Anterior cingulate cortex (tissue), 58 donors: Measurements from ENCODE around the gene PPP1R3A.

Experiments
- DNase-seq, 58 donors: peaks; one replicate each; lab custom pipeline; 2025; lab: John Stamatoyannopoulos, UW

Gene PPP1R3A

DNA sequence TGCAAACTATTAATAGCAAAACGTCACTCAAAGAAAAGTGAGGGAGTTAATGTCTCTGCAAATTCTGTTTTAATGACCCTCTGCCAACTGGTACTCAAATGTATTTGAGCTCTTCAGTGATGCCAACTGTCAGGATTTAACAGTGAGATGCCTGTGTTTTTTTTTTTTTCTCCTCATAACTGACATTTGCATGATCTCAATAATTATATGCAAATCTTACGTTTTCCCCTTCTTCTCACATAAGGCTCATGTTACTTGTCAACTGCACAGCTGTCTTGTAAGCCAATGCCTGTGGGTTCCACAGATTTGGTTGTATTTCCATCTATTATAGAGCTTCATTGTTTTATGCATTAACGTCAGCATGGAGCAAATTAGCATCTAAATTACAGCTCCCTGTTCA, 38.2 kb downstream of the PPP1R3A start:
- no peak for DNase-seq

DNA sequence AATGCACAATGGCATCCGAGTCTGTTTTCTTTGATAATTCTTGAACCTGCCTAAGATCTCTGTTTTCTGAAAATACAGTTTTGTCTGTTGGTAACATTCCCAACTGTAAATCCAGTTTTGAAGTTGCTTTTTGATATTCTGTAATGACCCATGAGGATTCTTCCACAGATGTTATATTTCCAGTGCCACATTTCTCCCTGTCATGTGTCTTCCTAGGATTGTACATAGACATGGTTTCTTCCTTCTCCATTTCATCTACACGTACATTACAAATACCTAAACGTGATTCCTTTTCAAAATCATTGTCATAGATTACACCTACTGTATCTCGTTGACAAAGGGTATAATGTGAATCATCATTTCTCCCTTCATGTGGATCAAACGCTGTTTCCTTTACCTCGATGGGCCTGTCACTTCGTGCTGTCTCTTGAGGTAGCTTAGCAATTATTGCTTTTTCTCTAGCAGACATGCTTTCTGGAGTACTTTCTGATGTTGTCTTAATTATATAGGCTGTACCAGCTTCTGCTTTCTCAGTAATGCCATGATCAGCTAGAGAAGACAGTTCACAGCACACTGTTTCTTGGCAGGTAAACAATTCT, 40.3 kb downstream of the PPP1R3A start:
- no peak for DNase-seq

DNA sequence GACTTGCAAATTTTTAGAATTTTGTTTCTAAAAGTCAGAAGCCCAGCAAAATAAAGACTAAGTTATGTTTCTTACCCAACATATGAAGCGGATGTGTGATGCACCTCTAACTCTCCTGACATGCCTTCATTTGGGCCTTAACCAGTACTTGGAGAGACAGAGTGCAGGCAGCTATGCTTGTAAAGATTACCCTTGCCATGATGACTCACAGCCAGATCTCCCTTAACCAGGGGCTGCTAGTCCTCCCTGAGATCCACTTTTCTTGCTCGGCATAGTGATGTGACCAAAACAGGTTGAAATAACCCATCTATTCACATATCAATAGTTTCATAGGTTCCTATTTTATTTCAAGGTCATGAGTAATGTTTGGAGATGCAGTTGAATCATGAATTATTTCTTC, 43.6 kb downstream of the PPP1R3A start:
- DNase-seq = no peak

DNA sequence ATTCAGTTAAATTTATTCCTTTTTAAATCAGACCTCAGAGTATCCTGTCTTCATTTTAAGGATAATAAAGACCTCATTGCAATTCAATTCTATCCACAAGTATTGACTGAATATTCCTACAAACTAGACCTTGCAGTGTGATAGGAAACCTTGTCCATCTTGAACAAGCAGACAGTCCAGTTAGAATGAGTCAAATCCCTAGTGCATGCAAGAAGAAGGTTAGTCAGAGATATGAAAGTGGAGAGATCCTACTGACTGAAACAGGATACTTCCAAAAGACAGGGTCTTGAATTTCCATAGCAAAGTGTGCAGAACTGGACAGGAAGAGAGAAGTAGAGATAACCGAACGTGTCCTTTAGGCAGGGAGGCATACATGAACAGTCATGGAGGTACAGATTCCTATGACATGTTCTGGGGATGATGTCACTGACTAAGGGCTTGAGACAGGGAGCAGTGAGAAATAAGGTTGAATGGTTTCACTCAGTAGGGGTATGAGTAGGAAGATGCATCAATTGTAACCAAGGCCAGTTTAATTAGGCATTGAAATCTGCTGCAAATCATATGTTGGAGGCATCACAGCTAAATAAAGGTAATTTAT, 45.2 kb downstream of the PPP1R3A start:
- no peak for DNase-seq

DNA sequence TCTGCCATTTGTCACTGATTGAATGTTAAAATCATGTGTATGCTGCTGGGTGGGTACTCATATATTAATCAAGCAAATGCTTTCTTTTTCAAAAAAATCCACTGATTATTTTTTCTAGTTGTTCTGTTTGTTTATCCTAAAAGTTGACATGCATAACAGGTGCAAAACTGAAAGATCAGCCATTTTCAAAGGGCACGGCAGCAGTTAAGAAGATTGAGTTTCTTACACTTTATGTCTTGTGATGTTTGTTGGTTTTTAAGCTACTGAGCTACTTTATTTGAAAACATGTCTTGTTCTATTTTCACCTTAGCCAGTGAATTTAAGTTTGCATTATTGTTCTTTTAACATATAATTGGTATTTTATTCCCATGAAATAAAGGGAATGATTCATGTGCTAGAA, 45.8 kb downstream of the PPP1R3A start:
- DNase-seq = no peak

DNA sequence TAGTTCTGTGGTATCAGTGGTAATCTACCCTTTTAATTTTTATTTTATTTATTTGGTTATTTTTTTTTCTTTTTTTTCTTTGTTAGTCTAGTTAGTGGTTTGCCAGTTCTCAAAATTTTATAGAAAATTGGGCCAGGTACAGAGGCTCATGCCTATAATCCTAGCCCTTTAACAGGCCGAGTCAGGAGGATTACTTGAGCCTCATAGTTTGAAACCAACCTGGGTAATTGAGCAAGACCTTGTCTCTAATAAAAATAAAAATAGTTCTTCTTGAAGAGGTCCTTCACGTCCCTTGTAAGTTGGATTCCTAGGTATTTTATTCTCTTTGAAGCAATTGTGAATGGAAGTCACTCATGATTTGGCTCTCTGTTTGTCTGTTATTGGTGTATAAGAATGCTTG, 51.5 kb downstream of the PPP1R3A start:
- no peak for DNase-seq

DNA sequence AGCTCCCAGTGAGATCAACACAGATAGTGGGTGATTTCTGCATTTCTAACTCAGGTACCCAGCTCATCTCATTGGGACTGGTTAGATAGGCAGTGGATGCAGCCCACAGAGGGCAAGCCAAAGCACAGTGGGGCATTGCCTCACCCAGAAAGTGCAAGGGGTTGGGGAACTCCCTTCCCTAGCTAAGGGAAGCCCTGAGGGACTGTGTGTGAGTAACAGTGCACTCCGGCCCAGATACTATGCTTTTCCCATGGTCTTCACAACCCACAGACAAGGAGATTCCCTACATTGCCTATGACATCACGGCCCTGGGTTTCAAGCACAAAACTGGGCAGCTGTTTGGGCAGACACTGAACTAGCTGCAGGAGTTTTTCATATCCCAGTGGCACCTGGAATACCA, 62.8 kb downstream of the PPP1R3A start:
- no peak for DNase-seq

DNA sequence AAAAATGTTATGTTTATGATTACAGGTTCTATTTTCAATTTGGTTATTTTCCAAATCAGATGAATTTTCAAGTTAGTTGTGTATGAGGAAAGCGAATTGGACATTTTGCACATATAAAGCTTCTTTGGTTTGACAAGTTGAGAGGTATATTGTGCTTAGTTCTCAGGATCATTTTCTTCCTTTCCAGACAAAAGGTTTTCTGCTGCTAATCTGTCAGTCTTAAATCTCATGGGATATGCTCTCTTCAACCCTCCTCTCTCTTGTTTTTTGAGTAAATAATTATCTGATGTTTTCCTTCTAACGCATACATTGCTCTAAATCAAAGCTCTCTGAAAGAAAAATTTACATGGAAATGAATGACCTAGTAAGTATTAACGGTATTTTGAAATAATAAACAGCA, 77.9 kb downstream of the PPP1R3A start:
- no peak for DNase-seq

DNA sequence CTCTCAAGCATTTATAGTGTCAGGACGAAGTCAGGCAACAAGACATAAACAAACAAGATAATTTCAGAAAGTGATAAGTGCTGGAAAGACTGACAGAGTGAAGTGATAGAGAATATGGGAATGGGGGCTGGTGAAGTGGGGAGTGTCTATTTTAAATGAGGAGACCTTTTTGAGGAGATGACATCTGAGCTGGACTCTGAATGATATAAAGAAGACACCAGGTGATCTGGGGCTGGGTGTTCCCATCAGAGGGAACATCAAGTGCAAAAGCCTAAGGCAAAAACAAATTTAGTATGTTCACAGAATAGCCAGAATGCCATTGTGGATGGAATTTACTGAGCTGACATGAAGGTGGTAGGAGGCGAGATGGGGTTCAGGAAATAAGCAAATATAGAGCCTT, 83.4 kb downstream of the PPP1R3A start:
- no peak for DNase-seq

DNA sequence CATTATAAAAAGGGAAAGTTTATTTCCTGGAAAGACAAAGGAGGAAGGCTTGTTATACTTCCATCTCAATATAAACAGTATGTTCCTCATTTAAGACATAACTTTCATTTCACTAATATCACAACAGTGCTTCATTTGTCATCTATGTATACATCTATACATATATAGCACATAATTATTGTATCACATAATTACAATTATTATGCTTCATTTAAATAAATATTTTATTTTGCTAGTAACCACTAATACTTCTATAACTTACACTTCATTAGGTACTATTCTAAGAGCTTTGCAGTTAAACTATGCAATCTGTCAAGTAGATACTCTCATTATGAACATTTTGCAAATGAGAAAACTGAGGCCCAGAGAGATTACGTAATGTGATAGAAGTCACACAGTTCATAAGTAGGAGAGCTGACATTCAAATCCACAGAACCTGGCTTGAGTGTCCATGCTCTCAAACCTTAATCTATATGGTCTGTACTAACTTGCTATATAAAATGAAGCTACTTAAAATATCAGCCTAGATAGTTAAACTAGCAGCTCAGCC, 86.5 kb downstream of the PPP1R3A start:
- DNase-seq = no peak

DNA sequence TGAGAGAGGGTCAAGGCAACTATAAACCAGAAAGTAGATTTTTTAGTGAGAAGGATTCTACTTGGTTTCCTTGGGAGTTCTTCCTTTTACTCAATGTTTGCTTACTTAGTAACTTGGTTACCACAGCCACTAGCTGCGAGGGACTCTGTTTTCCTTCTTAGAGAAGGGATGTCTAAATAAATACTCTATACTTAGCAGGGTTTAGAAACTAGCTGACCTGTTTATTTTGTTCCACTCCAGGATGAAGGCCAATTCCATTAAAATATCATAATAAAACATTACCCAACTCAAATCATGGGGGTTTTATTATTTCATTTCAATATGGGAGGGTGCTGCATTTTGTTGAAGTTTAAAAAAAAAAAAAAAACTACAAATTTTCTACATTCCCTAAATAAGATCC, 87.3 kb downstream of the PPP1R3A start:
- DNase-seq = no peak

DNA sequence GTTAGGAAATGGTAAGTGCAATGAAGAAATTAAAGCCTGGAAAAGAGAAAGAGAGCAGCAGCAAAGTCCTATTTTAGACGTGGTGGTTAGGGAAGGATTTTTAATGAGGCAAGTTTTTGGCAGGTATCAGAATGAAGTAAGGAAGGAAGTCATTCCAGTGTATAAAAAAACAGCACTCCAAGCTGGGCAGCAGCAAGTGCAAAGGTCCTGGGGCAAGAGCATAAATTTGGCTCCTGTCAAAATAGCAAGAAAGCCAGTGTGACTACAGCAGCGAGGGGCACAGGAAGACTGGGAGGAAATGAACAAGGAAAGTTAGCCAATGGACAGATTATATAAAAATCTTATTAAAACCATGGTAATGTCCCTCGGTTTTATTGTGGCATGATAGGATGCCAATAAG, 90.2 kb downstream of the PPP1R3A start:
- DNase-seq = no peak
